Lower leg skin (tissue), 3 donors: ENCODE data around the gene WDR70.

ENCODE experiments used
- POLR2A ChIP-seq, 2 donors: fragments of 450-650 bp; IDR thresholded peaks; one replicate each; pipeline ENCODE4 v1.6.1; 2016 to 2017; ENCODE audit warnings: antibody characterized with exemption in 2 of 2, mild to moderate bottlenecking in 1 of 2, moderate library complexity in 1 of 2
- TF ChIP-seq, protein P1 (sequence below), 3 donors: fragments of 450-650 bp; IDR thresholded peaks; one replicate each; pipeline ENCODE4 v1.5.1; 2016; ENCODE audit warnings: antibody characterized with exemption in 3 of 3, mild to moderate bottlenecking in 3 of 3, moderate library complexity in 2 of 3

DNA sequence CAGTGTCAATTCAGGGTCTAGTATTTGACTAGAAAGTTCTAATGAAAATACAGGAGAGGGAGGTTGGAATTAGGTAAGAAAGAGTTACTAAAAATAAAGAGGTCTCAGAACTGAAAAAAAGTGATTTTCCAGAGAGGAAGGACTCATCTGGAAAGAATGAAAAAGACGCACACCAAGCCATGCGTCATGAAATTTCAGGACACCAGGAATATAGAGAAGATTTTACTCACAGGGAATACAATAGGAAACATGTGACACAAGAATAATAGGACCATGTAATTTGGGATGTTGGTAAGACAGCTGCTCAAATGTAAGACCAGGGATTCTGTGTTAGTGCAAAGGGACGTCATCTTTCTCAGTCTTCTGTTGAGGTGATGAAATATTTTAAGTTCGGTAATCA lies 236.1 kb downstream of the WDR70 start:
- TF ChIP-seq, protein P1, sequence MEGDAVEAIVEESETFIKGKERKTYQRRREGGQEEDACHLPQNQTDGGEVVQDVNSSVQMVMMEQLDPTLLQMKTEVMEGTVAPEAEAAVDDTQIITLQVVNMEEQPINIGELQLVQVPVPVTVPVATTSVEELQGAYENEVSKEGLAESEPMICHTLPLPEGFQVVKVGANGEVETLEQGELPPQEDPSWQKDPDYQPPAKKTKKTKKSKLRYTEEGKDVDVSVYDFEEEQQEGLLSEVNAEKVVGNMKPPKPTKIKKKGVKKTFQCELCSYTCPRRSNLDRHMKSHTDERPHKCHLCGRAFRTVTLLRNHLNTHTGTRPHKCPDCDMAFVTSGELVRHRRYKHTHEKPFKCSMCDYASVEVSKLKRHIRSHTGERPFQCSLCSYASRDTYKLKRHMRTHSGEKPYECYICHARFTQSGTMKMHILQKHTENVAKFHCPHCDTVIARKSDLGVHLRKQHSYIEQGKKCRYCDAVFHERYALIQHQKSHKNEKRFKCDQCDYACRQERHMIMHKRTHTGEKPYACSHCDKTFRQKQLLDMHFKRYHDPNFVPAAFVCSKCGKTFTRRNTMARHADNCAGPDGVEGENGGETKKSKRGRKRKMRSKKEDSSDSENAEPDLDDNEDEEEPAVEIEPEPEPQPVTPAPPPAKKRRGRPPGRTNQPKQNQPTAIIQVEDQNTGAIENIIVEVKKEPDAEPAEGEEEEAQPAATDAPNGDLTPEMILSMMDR (IDR thresholded peaks at IDR 0.05), result no peak
- no peak for TF ChIP-seq POLR2A (IDR thresholded peaks at IDR 0.05)
